GM12892 (cell line): ENCODE results near the gene FAM216A.
"Not testable (repeated sequence)": the region's sequence is repeated elsewhere in the genome, so short reads cannot be mapped to it uniquely, and the experiment has no call there.

ENCODE experiments used
- POLR2A ChIP-seq: IDR thresholded peaks from 2 replicates; pipeline ENCODE4 v1.6.1; 2011; ENCODE audit warnings: low read depth, low read length, control low read depth
- POLR2AphosphoS5 ChIP-seq: IDR thresholded peaks from 2 replicates; pipeline ENCODE4 v1.6.1; 2011; ENCODE audit warnings: low read depth, low read length, control low read depth
- TAF1 ChIP-seq: IDR thresholded peaks from 2 replicates; pipeline ENCODE4 v1.6.1; 2011; ENCODE audit warnings: low read depth, mild to moderate bottlenecking, control low read depth, low read length, borderline replicate concordance

DNA sequence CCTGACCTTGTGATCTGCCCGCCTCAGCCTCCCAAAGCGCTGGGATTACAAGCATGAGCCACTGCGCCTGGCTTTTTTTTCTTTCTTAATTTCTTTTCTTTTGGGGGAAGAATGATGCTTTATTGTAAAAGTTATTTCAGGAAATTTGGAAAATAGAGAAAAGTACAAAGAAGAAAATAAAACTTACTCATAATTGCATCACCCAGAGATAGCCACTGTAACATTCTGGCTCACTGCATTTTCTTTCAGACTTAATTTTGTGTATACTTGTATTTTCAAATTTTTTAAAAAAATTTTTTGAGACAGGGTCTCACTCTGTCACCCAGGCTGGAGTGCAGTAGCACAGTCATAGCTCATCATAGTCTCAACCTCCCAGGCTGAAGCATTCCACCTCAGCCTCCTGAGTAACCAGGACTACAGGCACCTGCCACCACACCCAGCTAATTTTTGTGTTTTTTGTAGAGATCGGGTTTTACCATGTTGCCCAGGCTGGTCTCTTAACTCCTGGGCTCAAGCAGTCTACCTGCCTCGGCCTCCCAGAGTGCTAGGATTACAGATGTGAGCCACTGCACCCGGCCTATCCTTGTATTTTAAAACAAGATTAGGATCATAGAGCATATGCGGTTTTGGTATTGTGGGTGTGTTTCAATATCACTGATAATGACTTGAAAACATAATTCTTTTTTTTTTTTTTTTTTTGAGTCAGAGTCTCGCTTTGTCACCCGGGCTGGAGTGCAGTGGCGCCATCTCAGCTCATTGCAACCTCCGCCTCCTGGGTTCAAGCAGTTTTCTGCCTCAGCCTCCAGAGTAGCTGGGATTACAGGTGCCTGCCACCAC lies 52.4 kb downstream of the FAM216A start:
- TF ChIP-seq TAF1, POLR2A, POLR2AphosphoS5: not testable (repeated sequence)
